GM18520 (cell line): ENCODE results near the gene HBQ1.
"Not testable (repeated sequence)": the region's sequence is repeated elsewhere in the genome, so short reads cannot be mapped to it uniquely, and the experiment has no call there.

Experiments
- ATAC-seq: cut with Tn5 transposase; IDR thresholded peaks from one replicate; pipeline ENCODE4 v1.9.1; 2021; ENCODE audit not compliant: unreplicated experiment

The HBQ1 gene

GRCh38 chr16:180101-180675 is at the start of gene HBQ1:
HBQ1 (plus strand) TSS chr16:180459; CDS start chr16:180487, 28 bp downstream.
- ATAC-seq = no peak

GRCh38 chr16:130533-131173 is 49.6 kb upstream of the HBQ1 start:
- no peak for ATAC-seq

GRCh38 chr16:132120-132519 is 48.1 kb upstream of the HBQ1 start:
- ATAC-seq = no peak

DNA sequence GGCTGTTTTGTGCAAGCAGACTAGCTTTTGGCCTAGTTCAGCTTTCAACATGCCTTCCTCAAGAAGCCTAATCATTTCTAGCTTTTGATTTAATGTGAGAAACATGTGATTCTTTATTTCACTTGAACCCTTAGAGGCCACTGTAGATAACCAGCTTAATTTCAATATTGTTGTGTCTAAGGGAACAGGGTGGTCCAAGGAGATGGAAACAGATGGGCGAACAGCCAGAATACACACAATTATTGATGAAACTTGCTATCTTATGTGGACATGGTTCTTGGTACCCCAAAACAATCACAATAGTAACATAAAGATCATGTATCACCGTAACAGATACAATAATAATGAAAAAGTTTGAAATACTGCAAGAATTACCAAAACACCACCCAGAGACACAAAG is 46.5 kb upstream of the HBQ1 start:
- ATAC-seq = no peak

- ATAC-seq = no peak
These were observed 42.2 kb upstream of the HBQ1 start for GRCh38 chr16:138049-138417.

GRCh38 chr16:140175-140857 is 39.9 kb upstream of the HBQ1 start:
- no peak for ATAC-seq

GRCh38 chr16:142405-142967 is 37.8 kb upstream of the HBQ1 start:
- ATAC-seq = no peak

DNA sequence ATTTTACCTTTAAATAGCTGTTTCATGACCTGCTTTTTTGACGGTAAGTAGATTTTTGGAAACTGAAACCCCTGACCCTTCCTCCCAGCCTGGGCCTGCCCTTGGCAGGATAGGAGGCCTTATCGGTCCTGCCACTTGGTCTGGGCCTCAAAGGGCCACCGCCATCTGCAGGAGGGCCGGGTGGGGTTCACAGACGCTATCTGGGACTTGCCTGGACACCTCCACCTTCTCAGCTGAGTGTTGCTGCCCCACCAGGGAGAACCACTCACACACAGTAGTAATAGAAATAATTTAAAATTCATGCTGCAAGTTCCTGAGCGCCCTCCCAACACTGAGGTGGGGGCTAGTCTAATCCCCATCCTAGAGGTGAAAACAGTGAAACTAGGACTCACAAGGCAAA is 37.2 kb upstream of the HBQ1 start:
- no peak for ATAC-seq

GRCh38 chr16:143456-143855 is 36.8 kb upstream of the HBQ1 start:
- no peak for ATAC-seq

- no peak for ATAC-seq
These were observed 35.4 kb upstream of the HBQ1 start for GRCh38 chr16:144797-145252.

DNA sequence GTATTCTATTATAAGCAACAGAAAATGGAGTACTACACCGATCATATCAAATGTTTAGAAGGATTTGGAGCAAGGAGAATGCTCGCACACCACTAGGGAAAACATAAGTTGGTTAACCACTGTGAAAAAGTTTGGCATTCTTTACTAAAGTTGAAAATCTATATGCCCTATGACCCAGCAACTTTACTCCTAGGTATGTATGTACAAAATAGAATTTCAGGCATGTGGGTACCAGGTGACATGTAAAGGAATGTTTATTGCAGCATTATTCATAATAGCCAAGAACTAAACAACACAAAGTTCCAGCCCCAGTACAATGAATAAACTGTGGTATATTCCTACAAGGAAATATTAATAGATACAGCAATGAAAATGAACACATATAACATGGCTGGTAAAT is 33.6 kb upstream of the HBQ1 start:
- ATAC-seq = no peak

DNA sequence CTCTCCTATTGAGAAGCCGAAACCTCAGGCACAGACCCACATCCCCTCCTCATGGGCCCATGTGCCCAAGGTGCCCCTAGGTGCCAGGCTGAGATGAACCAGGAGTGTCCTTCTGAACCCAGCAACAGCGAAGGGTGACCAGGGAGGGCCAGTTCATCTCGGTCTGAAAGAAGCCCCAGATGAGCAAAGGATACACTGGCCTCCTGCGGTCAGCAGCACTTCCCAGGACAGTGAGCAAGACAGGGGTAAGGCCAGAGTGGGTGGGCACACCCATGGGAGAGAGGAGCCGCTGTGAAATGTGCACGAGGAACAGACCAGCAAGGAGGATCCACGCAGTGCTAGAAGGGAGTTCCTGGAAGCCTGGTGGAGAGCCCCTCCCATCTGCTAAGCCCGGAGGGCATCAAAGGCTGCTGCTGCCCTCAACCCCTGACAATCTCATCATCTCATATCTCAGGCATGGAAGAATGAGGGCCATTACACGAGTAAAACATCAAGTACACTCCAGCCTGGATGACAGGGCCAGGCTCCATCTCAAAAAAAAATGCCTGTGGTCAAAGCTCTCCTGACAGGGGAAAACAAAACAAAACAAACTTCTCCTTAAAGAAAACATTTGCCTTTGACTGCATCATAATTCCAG is 31.1 kb upstream of the HBQ1 start:
- no peak for ATAC-seq

DNA sequence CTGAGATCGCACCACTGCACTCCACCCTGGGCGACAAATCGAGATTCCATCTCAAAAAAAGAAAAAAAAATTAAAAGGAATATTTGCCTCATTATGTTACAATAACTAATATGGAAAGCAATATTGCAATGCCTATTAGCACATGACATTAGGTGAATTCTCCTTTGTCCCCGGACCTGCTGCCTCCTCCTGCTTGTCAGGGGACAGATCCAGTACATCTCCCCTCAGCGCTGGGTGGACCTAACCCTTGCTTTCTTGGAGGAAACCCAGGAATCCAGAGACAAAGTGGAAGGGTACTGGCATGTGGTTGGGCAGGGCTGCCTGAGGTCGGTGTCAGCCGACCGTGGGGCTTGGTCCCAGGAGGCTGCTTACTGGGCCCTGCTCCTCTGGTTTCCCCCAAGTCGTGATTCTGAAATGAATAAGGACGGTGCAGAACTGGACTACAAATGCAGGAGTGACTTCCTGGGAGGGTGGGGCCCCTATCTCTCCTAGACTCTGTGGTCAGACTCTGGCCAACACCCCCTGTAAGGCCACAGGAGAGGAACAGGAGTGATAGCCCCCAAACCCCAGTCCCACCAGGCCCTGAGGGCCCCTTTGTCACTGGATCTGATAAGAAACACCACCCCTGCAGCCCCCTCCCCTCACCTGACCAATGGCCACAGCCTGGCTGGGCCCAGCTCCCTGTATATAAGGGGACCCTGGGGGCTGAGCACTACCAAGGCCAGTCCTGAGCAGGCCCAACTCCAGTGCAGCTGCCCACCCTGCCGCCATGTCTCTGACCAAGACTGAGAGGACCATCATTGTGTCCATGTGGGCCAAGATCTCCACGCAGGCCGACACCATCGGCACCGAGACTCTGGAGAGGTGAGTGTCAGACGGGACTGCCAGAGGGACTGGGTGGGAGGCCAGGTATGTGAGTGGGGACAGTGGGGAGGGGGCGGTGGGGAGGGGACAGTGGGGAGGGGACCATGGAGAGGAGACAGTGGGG is 27.8 kb upstream of the HBQ1 start, which contains the start of gene HBZ:
HBZ (plus strand) TSS at position 504 of the 988 bp plus-strand sequence; CDS start at position 770, 266 bp downstream.
- no peak for ATAC-seq

- not testable (repeated sequence) for ATAC-seq
These were observed 27.1 kb upstream of the HBQ1 start for GRCh38 chr16:153129-153521.

DNA sequence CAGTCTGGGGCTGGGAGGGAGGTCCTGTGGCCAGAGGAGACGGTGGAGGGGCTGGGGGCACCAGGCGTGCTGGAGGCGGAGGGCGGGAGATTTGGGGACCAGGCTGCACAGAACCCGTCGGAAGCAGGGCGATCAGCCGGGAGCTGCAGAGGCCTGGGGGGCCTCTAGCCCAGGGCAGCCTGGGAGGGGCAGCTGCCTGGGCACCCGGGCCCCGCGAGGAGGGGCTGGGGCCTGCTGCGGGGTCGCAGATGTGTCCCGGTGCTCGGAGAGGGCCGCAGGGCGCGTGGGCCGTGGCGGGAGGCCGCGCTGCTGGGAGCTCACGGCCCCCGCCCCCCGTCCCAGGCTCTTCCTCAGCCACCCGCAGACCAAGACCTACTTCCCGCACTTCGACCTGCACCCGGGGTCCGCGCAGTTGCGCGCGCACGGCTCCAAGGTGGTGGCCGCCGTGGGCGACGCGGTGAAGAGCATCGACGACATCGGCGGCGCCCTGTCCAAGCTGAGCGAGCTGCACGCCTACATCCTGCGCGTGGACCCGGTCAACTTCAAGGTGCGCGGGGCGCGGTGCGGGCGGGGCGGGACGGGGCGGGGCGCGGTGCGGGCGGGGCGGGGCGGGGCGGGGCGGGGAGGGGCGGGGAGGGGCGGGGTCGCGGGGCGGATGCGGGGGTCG is 26.6 kb upstream of the HBQ1 start:
- ATAC-seq = not testable (repeated sequence)

DNA sequence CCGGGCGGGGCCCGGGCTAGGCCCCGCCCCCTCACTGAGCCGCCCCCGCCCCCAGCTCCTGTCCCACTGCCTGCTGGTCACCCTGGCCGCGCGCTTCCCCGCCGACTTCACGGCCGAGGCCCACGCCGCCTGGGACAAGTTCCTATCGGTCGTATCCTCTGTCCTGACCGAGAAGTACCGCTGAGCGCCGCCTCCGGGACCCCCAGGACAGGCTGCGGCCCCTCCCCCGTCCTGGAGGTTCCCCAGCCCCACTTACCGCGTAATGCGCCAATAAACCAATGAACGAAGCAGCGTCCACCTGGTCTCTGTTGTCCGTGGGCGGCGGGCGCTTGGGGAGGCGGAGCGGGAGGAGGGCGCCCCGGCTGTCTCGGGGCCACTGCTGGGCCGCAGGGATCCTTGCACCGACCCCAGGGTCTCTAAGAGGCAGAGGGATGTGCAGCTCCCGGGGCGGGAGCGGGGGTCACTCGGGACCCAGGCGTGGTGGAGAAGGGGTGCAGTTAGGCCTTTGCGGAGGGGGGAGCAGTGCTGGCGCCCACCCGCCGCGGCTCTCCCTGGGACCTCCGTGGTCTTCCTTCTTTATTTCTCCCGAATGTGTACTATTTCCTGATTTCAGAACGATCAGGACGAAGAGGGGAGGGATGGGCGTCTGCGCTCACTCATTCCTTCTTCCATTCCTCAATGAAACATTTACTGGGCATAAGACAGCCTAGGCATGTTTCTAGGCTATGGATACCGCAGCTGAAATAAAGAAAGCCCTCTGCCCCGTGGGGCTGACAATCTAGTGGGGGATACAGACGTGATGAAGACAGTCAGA is 25.8 kb upstream of the HBQ1 start:
- ATAC-seq = no peak

DNA sequence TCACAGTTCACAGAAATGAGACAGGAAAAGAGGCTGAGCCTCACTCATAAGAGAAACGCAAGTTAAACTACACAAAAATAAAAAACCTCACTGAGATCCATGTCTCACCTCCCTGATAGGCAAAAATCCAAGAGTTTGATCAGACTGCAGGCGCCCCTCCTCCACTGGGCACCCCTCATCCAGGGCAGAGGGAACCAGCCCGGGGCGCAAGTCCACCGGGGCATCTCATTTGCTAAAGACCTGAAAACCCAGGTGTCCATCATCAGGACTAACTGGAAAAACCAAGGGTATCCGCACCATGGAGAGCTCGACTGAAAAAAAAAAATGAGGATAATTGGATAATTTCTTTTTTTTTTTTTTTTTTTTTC is 25.2 kb upstream of the HBQ1 start:
- ATAC-seq = no peak

- no peak for ATAC-seq
These were observed 21.0 kb upstream of the HBQ1 start for GRCh38 chr16:159136-159849.
